DMS53 treated with DMSO at 0.1 percent for 48 hours (cell line): ENCODE data around the gene WDR37.
"Not testable (repeated sequence)": the region's sequence is repeated elsewhere in the genome, so short reads cannot be mapped to it uniquely, and the experiment has no call there.

ENCODE experiments used
- DNase-seq: peaks from one replicate; lab custom pipeline; 2025; ENCODE audit not compliant: unreplicated experiment; lab: John Stamatoyannopoulos, UW

WDR37 gene

GRCh38 chr10:1040133-1040532 is 16.1 kb upstream of the WDR37 start:
- no peak for DNase-seq

- DNase-seq: no peak
Measured at GRCh38 chr10:1041514-1041913, 14.7 kb upstream of the WDR37 start.

- no peak for DNase-seq
Measured at GRCh38 chr10:1043532-1043995, 12.6 kb upstream of the WDR37 start.

- DNase-seq: no peak
Measured at GRCh38 chr10:1044146-1044545, 12.0 kb upstream of the WDR37 start.

- no peak for DNase-seq
Measured at GRCh38 chr10:1044964-1045363, 11.2 kb upstream of the WDR37 start.

- no peak for DNase-seq
Measured at GRCh38 chr10:1045415-1045814, 10.8 kb upstream of the WDR37 start.

- DNase-seq: no peak
Measured at GRCh38 chr10:1047937-1048336, 8.2 kb upstream of the WDR37 start.

- DNase-seq: no peak
Measured at GRCh38 chr10:1048349-1048731, 7.8 kb upstream of the WDR37 start.

GRCh38 chr10:1048732-1049424 is 7.3 kb upstream of the WDR37 start, which contains the start of gene IDI1:
Gene IDI1, minus strand, starts transcription at chr10:1049119. Its CDS starts 116 bp downstream, at chr10:1049003.
- DNase-seq: peak; percentile 98

- no peak for DNase-seq
Measured at GRCh38 chr10:1049425-1049958, 6.7 kb upstream of the WDR37 start.

GRCh38 chr10:1050145-1050544 is 6.0 kb upstream of the WDR37 start:
- peak; percentile 24 for DNase-seq

GRCh38 chr10:1050554-1050953 is 5.6 kb upstream of the WDR37 start:
- DNase-seq: peak; percentile 57

GRCh38 chr10:1054684-1055083 is 1.5 kb upstream of the WDR37 start:
- DNase-seq: no peak

- DNase-seq: no peak
Measured at GRCh38 chr10:1057106-1057657, 997 bp downstream of the WDR37 start.

- no peak for DNase-seq
Measured at GRCh38 chr10:1058017-1058416, 1.8 kb downstream of the WDR37 start.

GRCh38 chr10:1059902-1060301 is 3.7 kb downstream of the WDR37 start:
- DNase-seq: no peak

- no peak for DNase-seq
Measured at GRCh38 chr10:1061930-1062774, 6.0 kb downstream of the WDR37 start.

GRCh38 chr10:1063232-1063865 is 7.2 kb downstream of the WDR37 start:
- DNase-seq: no peak

GRCh38 chr10:1064964-1065247 is 8.7 kb downstream of the WDR37 start:
- DNase-seq: no peak

GRCh38 chr10:1066734-1067133 is 10.5 kb downstream of the WDR37 start:
- DNase-seq: not testable (repeated sequence)
